Retina (tissue), 1 donor: Measurements from ENCODE around the gene SHMT2.
A peak's percentile ranks its signal among the peaks of the same experiment; 100 is the strongest.

ENCODE experiments used
- DNase-seq: peaks from one replicate; pipeline ENCODE4 v3.0.0-alpha.2; 2016

SHMT2 gene

DNA sequence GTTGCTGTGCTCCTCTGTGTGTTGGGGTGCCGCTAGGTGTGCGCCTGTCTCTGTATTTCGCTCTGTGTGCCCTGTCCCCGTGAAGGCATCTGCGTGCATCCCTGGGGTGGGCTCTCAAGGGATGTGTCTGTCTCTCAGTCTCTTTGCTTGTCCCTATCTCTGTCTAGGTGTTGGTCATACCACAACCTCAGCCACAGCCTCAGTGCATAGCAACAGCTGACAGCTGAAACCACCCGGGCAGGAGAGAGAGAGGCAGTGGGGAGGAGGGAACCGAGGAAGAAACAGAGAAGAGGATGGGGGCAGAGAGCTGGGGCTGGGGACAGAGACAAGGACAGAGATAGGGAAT, 13.9 kb upstream of the SHMT2 start:
- DNase-seq: peak; percentile 43

DNA sequence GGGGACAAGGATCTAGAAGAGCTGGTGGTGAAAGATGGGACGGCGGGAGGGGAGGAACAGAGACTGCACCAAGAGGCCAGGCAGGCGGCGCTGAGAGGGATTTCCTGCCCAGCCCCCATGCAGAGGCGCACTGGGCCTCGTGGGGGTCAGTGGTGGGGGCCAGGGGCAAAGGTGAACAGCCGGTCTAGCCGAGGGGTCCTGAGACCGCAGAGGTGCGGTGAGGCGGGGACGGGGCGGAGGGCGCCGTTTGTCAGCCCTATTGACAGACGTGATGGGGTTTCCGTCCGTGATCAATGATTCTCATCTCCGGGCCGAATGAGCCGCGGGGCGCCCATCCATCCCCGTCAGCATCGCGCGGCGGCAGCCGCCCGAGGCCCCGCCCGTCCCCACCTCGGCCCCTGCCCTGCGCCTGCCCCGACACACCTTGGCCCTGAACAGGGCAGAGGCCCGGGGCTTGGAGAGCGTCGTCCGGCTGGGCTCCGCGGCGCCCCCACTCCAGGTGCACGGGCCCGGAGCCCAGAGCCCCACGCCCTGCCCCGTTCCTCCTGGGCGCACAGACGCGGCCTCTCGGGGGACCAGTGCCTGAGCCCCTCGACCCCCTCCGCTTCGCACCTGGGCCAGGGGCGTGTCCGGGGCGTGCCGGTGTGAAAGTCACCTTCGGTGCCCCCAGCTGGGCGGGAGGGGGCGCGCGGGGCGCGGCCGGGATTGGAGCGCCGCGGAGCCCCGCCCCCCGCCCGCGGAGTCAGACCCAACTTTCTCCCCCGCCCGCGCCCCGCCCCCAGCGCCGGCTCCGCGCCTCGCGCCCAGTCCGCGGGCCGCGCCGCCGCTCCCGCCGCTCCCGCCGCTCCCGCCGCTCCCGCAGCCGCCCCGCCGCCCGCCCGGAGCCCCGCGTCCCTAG, 13.2 kb upstream of the SHMT2 start, which contains the start of gene NXPH4:
NXPH4 (plus strand) TSS at position 781 of the 898 bp plus-strand sequence. CDS start 176 bp downstream, outside the sequence.
- DNase-seq: peak; percentile 43

DNA sequence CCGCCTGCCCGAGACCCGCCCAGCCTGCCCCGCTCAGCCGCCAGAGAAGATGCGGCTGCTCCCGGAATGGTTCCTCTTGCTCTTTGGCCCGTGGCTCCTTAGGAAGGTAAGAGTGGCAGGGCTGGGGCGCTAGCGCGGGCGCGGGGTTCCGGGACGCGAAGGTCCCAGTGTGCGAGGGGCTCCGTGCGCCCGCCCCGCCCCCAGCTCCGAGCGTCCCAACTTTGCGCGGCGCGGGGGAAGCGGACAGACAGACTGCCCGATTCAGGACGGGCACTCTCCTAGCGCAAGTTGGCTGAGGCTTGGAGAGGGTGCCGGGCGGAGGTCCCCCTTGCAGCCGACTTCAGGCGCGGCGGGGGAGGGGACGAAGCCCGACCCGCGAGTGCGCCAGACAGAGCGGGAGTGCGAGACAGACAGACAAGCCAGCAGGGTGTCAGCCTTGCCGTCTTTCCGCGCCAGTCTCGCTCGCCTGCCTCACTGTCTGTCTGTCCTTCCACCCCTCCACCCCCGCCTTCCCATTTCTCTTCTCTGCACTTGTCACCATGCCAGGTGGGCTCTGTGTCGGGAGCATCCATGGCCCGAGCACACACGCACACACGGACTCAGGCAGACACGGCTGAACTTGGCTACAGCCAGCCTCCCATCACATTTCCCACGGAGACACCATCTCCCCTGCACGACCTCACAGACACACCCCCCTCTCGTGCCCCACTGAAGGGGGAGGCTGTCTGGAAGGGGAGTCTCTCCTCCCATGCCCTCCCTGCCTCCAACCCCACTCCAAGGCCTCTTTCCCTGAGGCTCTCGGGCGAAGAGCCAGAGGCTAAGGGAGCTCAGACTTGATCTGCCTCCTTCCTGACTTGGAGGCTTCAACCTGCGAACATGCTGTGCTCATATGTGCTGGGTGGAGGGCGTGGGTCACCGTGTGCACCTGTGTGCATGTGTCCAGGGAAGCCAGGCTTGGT, 12.3 kb upstream of the SHMT2 start:
- DNase-seq: peak; percentile 61

GRCh38 chr12:57218030-57218853, 11.3 kb upstream of the SHMT2 start:
- peak; percentile 43 for DNase-seq

DNA sequence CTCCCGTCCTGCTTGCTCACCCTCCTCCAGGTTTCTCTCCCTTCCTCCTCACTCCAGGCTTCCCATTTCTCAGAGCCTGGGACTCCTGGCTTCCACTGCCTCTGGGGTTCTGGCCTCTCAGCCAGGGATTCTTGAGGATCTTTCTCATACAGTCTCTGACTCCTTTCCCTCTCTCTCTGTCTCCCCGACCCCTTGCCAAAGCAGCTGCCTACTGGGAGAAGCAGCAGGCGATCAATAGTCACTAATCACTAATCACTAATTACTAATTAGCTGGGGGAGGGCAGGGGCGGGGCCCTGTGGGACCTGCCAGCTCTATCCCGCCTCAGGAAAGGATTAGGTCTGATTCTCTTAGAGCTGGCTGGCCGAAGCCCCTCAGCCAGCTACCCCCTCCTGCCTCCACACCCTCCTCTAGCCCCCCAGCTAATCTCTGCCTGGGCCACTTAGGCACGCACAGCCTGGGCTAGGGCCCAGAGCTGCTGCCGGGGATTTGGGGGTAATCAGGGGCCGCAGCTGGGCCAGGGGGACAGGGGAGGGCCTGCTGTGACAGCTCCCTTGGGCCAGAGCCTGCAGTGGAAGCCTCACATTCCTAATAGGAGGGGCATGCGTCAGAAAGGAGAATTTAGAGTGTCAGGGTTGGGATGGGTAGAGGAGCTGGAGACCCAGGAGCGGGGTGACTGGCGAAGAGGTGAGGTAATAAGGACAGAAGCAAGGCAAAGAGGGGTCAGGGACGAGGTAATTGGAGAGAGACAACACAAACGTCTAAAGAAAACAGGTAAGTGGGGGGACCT, 10.1 kb upstream of the SHMT2 start:
- DNase-seq: peak; percentile 54

GRCh38 chr12:57219993-57220754, 9.3 kb upstream of the SHMT2 start:
- DNase-seq: peak; percentile 17

- DNase-seq: no peak
Measured at GRCh38 chr12:57220770-57221168, 8.7 kb upstream of the SHMT2 start.

DNA sequence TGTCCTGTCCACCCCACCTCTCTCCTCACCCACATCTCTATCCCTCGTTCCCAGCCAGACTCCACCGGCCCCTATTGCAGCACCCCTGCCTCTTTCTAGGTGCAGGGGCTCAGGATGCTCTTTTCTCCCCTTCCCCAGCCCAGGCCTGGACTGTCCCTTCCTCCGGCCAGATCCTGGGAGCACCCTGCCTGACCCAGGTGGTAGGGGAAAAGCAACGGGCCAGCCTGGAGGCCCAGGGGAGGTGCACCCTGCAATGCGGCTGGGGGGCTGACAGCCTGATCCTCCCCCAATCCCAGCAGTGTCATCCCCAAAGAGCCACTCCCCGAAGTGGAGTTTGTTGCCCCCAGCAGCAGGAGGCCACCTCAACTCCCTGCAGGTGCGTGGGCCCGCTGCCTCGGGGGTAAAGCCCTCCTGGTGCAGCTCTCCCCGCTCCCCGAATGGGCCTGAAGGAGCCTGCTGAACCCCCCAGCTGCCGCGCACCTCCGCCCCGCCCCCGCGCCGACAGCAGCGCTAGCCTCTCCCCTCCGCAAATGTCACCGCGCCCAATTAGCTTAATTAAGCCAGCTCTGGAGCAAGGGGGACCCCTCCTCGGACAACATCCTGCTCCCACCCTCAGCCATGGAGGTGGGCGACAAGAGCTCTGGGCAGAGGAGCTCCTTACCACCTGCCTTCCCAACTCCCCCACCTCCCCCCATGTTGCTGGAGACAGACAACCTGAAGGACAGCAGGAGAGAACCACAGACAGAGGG, 8.2 kb upstream of the SHMT2 start:
- DNase-seq: peak; percentile 17

- no peak for DNase-seq
Measured at GRCh38 chr12:57222286-57223190, 7.0 kb upstream of the SHMT2 start.

- peak; percentile 61 for DNase-seq
Measured at GRCh38 chr12:57223191-57224165, 6.0 kb upstream of the SHMT2 start.

GRCh38 chr12:57224278-57224972, 5.1 kb upstream of the SHMT2 start:
- peak; percentile 42 for DNase-seq

GRCh38 chr12:57224973-57225679, 4.4 kb upstream of the SHMT2 start:
- peak; percentile 57 for DNase-seq

- DNase-seq: peak; percentile 24
Measured at GRCh38 chr12:57225680-57226210, 3.8 kb upstream of the SHMT2 start.

- peak; percentile 46 for DNase-seq
Measured at GRCh38 chr12:57226588-57227314, 2.8 kb upstream of the SHMT2 start.

DNA sequence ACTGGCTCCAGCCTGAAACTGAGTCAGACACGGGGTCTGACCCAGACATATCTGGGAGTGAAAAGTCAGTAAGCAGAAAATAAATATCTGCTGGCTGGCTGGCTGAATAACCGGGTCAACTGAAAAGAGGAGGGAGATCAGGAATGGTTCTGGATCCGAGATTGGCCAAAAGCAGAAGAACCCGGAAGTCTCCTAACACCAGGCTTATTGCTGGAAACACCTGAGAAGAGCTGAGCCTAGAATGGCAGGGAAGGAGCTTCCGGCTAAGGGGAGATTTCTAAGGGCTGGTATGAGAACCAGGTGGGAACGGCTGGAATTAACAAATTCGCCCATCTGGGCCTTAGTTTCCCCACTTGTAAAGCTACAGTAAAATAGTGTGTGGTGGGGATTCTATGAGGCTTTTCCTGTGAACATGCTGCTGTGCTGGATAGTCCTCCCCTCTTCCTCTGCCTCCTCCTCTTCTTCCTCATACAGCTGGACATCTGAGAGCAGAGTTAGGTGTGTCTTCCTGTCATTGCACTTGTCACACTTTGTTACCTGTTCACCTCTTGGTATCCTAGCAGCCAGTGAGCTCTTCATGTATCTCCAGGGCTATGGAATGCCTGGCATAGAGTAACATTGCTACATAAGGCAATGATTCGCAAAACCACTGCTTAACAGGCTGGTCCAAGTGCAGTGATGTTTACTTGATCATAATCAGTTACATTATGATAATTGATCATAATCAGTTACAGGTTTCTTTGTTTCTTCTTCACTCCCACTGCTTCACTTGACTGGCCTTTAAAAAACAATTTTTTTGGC, 2.0 kb upstream of the SHMT2 start:
- peak; percentile 49 for DNase-seq
